Kidney (tissue), 14 donors: Measurements from ENCODE around the gene CDYL. TPM values are rescaled to one million over a fixed set of nuclear protein-coding genes. Genes with fewer than 3 reads are reported as not detected.

Source experiments
- DNase-seq, 5 donors: peaks; one replicate each; pipeline ENCODE4 v3.0.0-alpha.2; 2013 to 2020
- FAIRE-seq: peaks from 2 replicates; lab custom pipeline; 2012; peaks lifted over from hg19 to GRCh38; lab: Jason Lieb, UNC
- H3K27ac ChIP-seq, 2 donors: one replicate each; pipeline ENCODE4 v1.7.0; 2013; ENCODE audit warnings: low read depth in 2 of 2, low read length in 2 of 2, inconsistent platforms in 1 of 2
- H3K27me3 ChIP-seq: one replicate; pipeline ENCODE4 v1.7.1; 2013; ENCODE audit warnings: low read length, inconsistent platforms; ENCODE audit not compliant: control insufficient read depth, insufficient read depth
- H3K36me3 ChIP-seq, 3 donors: one replicate each; pipeline versions ENCODE4 v1.7.0 to v1.7.1; 2013; ENCODE audit warnings: low read length in 3 of 3, control low read depth in 1 of 3, inconsistent platforms in 1 of 3; ENCODE audit not compliant: insufficient read depth in 3 of 3, control insufficient read depth in 2 of 3
- H3K4me1 ChIP-seq, 3 donors: one replicate each; pipeline versions ENCODE4 v1.7.0 to v1.7.1; 2013; ENCODE audit warnings: low read length in 3 of 3, inconsistent platforms in 1 of 3, low read depth in 1 of 3; ENCODE audit not compliant: control insufficient read depth in 2 of 3, insufficient read depth in 2 of 3
- H3K4me3 ChIP-seq, 3 donors: one replicate each; pipeline versions ENCODE4 v1.7.0 to v1.8.1; 2013; ENCODE audit warnings: low read length in 3 of 3, control low read depth in 1 of 3, inconsistent platforms in 1 of 3
- H3K9ac ChIP-seq, 3 donors: one replicate each; pipeline versions ENCODE4 v1.7.0 to v1.7.1; 2013; ENCODE audit warnings: low read length in 3 of 3, control low read depth in 1 of 3, inconsistent platforms in 1 of 3
- H3K9me3 ChIP-seq, 3 donors: one replicate each; pipeline versions ENCODE4 v1.7.0 to v1.7.1; 2013; ENCODE audit warnings: low read length in 3 of 3, control low read depth in 1 of 3, inconsistent platforms in 1 of 3; ENCODE audit not compliant: control insufficient read depth in 2 of 3, insufficient read depth in 1 of 3
- intact Hi-C: fragments of 100-400 bp; cut with DNase I; formaldehyde crosslinking; loops from one replicate; pipeline ENCODE4 v1.11.1; 2022
- polyA plus RNA-seq: library from polyadenylated mRNA; stranded (reverse); fragments of 350-450 nt; fragmentation: Illumina TruSeq; extraction: RNeasy Lipid Tissue Mini Kit (QIAGEN cat#74804); gene quantifications from one replicate; pipeline ENCODE4 v1.2.3, GENCODE V29; 2014; ENCODE audit warnings: low read depth, low replicate concordance; ENCODE audit not compliant: insufficient read depth
- total RNA-seq: library from RNA; stranded (reverse); fragmentation: NEBNext Ultra II Directional; extraction: Animal tissue kit (Norgen Biotek cat#: 25700); gene quantifications from one replicate; pipeline ENCODE4 v1.2.1, GENCODE V29; 2021
- TF ChIP-seq, protein P1 (sequence below): IDR thresholded peaks from 3 replicates; pipeline ENCODE4 v1.5.1; 2012; ENCODE audit warnings: mild to moderate bottlenecking, moderate library complexity, borderline replicate concordance; ENCODE audit not compliant: insufficient read depth; ENCODE audit errors: extremely low read depth
- donor health status: control.
- donor health status: control.
- donor health status: control.
- donor health status: control.
- donor health status: control.
- donor health status: DM: yes; HTN: yes; CAD: no.
- donor health status: Normal renal cell carcinoma (clear cell type).

Gene CDYL
- total and polyA plus RNA-seq, 2 donors from 2014 or later: 7.4 to 46.8 TPM

DNA sequence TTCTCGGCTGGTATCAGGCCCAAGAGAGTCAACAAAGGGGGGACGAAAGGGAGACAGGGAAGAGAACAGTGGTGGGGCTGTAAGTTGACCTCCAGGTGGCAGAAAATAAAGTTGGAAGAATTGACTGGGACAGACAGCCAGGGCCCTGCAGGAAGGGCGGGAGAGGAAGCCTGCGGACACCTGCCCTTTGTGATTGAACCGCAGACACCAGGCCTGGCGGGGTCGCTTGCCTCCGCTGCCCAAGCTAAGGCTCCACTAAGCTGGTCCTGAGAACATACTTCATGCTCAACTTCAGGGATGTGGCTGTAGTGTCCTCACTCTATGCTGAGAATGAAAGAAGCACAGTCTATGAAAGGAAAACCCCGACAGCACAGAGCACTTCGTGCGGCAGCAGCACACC is 173.9 kb downstream of the CDYL start:
- no peaks in the 10 kb centered on the region for H3K4me1 ChIP-seq
- TF ChIP-seq, protein P1, sequence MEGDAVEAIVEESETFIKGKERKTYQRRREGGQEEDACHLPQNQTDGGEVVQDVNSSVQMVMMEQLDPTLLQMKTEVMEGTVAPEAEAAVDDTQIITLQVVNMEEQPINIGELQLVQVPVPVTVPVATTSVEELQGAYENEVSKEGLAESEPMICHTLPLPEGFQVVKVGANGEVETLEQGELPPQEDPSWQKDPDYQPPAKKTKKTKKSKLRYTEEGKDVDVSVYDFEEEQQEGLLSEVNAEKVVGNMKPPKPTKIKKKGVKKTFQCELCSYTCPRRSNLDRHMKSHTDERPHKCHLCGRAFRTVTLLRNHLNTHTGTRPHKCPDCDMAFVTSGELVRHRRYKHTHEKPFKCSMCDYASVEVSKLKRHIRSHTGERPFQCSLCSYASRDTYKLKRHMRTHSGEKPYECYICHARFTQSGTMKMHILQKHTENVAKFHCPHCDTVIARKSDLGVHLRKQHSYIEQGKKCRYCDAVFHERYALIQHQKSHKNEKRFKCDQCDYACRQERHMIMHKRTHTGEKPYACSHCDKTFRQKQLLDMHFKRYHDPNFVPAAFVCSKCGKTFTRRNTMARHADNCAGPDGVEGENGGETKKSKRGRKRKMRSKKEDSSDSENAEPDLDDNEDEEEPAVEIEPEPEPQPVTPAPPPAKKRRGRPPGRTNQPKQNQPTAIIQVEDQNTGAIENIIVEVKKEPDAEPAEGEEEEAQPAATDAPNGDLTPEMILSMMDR: no peak
- FAIRE-seq (no peak), DNase-seq (no peak)
- no peak overlapping the region for H3K27ac ChIP-seq
- no peaks in the 10 kb centered on the region for H3K9me3 ChIP-seq
- no peak overlapping the region for H3K4me3 ChIP-seq
- no peaks in the 10 kb centered on the region for H3K27me3 ChIP-seq
- peaks cover 0 to 9% (median 7%) of the 10 kb centered on the region in 3 donors for H3K36me3 ChIP-seq
- intact Hi-C loops: no loop called here
- H3K9ac ChIP-seq: no peak overlapping the region

DNA sequence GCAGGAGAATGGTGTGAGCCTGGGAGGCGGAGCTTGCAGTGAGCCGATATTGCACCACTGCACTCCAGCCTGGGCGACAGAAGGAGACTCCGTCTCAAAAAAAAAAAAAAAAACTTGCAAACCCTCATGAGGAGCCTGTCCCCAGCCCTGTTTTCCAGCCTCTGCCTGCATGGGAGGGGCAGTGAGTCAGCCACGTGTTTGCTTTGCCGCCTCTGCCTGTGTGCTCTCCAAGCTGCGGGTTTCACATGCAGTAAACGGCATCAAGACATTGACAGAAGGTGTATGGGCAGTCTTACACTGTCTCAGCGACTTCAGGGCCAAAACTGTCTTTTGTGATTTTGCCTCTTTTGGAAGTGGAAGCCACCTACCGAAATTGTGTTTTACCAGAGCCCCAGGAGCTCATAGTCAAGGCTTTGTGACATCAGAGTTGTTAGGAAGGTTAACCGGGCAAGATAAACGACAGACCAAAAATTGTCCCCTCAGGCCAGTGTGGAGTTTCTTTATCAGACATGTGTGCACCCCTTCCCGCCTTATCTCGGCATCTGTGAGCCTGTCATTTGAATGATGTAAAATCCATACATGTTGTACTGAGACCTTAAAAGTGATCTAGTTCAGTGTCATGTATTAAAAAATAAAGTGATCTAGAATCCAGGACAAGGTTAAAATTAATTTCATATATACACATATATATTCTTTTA is 174.8 kb downstream of the CDYL start:
- Histone ChIP-seq H3K4me1 (no peaks in the 10 kb centered on the region), H3K9me3 (no peaks in the 10 kb centered on the region), H3K27ac (no peak overlapping the region), H3K27me3 (no peaks in the 10 kb centered on the region), H3K9ac (no peak overlapping the region), H3K4me3 (no peak overlapping the region), H3K36me3 (peaks cover 0 to 7% (median 7%) of the 10 kb centered on the region in 3 donors)
- TF ChIP-seq, protein P1: no peak
- intact Hi-C loops: no loop called here
- DNase-seq (no peak), FAIRE-seq (no peak)

DNA sequence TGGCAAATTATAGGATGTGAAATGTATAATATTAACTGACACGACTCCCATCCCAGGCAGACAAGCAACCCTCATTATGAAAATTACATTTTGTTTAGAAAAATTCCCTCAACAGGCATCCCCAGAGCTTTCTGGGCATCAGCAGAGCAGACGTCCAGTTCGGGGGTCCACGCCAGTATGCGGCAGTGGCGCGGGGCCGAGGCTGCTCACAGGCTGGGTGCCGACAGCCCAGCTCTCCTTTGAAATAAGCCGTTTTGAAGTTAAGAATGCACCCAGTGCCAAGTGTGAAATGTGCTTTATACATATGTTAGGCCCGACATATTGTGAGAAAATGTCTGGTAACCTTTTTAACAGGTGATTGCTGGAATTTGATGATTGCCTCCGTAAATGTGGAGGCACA is 177.2 kb downstream of the CDYL start:
- H3K4me1 ChIP-seq: no peaks in the 10 kb centered on the region
- H3K27me3 ChIP-seq: no peaks in the 10 kb centered on the region
- peaks cover 0 to 7% (median 5%) of the 10 kb centered on the region in 3 donors for H3K36me3 ChIP-seq
- no peak overlapping the region for H3K4me3 ChIP-seq
- no peak for DNase-seq
- no peaks in the 10 kb centered on the region for H3K9me3 ChIP-seq
- H3K9ac ChIP-seq: no peak overlapping the region
- no peak overlapping the region for H3K27ac ChIP-seq
- TF ChIP-seq, protein P1: no peak
- intact Hi-C loops: no loop called here
- FAIRE-seq: no peak

DNA sequence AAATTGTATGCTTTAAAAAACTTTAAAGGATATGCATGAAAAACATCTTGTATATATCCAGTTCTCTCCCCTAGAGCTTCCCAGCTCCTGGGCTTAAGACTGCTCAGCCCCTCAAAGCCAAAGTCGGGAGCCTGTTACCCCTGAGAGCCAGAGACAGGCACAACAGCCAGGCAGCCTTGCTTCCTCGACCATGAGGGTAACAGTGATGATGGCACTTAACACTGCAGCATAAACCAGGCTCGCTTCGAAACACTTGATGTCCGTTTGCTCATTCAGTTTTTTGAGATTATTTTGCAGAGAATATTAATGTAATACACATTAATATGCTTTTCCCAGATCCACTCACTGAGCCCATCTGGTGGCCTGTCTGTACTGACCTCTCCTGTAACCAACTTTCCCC is 180.4 kb downstream of the CDYL start:
- Histone ChIP-seq H3K27me3 (no peaks in the 10 kb centered on the region), H3K4me1 (no peaks in the 10 kb centered on the region), H3K4me3 (no peak overlapping the region), H3K9me3 (no peaks in the 10 kb centered on the region), H3K36me3 (peaks cover 0 to 7% (median 4%) of the 10 kb centered on the region in 3 donors), H3K9ac (no peak overlapping the region), H3K27ac (no peak overlapping the region)
- intact Hi-C loops: no loop called here
- DNase-seq (no peak), FAIRE-seq (no peak)
- TF ChIP-seq, protein P1: no peak
